IPS DF 4.7 (cell line): ENCODE results near the gene ITGB2.

Source experiments
- DNase-seq: peaks from one replicate; pipeline ENCODE4 v3.0.0-alpha.2; 2013; ENCODE audit warnings: low spot score; ENCODE audit errors: extremely low read depth

The ITGB2 gene

GRCh38 chr21:44847261-44848056 lies 73.2 kb downstream of the ITGB2 start:
- no peak for DNase-seq

- no peak for DNase-seq
These were observed 74.0 kb downstream of the ITGB2 start for GRCh38 chr21:44846485-44847260.

- DNase-seq, result no peak
These were observed 74.5 kb downstream of the ITGB2 start for GRCh38 chr21:44846224-44846484.

- no peak for DNase-seq
These were observed 75.1 kb downstream of the ITGB2 start for GRCh38 chr21:44845418-44846223.

GRCh38 chr21:44844256-44844655 lies 76.4 kb downstream of the ITGB2 start:
- DNase-seq, result no peak

GRCh38 chr21:44842721-44843445 lies 77.8 kb downstream of the ITGB2 start:
- no peak for DNase-seq

- DNase-seq, result no peak
These were observed 78.6 kb downstream of the ITGB2 start for GRCh38 chr21:44842087-44842486.

GRCh38 chr21:44840771-44841170 lies 79.9 kb downstream of the ITGB2 start:
- no peak for DNase-seq

- no peak for DNase-seq
These were observed 81.7 kb downstream of the ITGB2 start for GRCh38 chr21:44838951-44839350.

GRCh38 chr21:44838039-44838895 lies 82.4 kb downstream of the ITGB2 start:
- no peak for DNase-seq

GRCh38 chr21:44837537-44837936 lies 83.2 kb downstream of the ITGB2 start:
- no peak for DNase-seq

GRCh38 chr21:44836666-44837471 lies 83.8 kb downstream of the ITGB2 start:
- no peak for DNase-seq

GRCh38 chr21:44836349-44836665 lies 84.4 kb downstream of the ITGB2 start:
- DNase-seq, result no peak
